Fibroblast of mammary gland (primary cell): ENCODE measurements around the gene OR7D4.
"Not testable (repeated sequence)": the region's sequence is repeated elsewhere in the genome, so short reads cannot be mapped to it uniquely, and the experiment has no call there.

Experiments
- DNase-seq: peaks from one replicate; pipeline ENCODE4 v3.0.0-alpha.2; 2010; ENCODE audit warnings: low read depth
- H3K4me3 ChIP-seq: 2 replicates; pipeline ENCODE4 v1.5.1; 2011; ENCODE audit warnings: low read depth, mild to moderate bottlenecking, low read length, moderate library complexity; ENCODE audit not compliant: control insufficient read depth
- CTCF ChIP-seq: conservative IDR thresholded peaks from 2 replicates; pipeline ENCODE4 v1.5.1; 2011; ENCODE audit warnings: low read depth, low read length, inconsistent platforms; ENCODE audit not compliant: control insufficient read depth, insufficient read depth

The OR7D4 gene

GRCh38 chr19:9219489-9219888, at the start of gene OR7D4:
OR7D4 (minus strand) TSS chr19:9219589; CDS start chr19:9214837, 4,752 bp downstream.
- H3K4me3 ChIP-seq: no peak within 1 kb of the TSS
- TF ChIP-seq CTCF: no peak
- no peak for DNase-seq

GRCh38 chr19:9251236-9251635, 31.8 kb upstream of the OR7D4 start:
- no peak for TF ChIP-seq CTCF
- H3K4me3 ChIP-seq: no peak overlapping the region
- no peak for DNase-seq

- H3K4me3 ChIP-seq: no peak within 1 kb of the TSS
- TF ChIP-seq CTCF: no peak
- DNase-seq: no peak
Observed at GRCh38 chr19:9250630-9251029, 31.2 kb upstream of the OR7D4 start, which contains the start of gene OR7E24. OR7E24 (plus strand) TSS chr19:9250930; CDS start chr19:9251044, 114 bp downstream.

GRCh38 chr19:9205501-9206113, 13.8 kb downstream of the OR7D4 start:
- TF ChIP-seq CTCF: peak; percentile 82
- H3K4me3 ChIP-seq: peak overlapping the region; percentile 15
- peak; percentile 62 for DNase-seq

- DNase-seq, H3K4me3 ChIP-seq: not testable (repeated sequence)
Observed at GRCh38 chr19:9198044-9198443, 21.3 kb downstream of the OR7D4 start.

GRCh38 chr19:9189535-9189934, 29.9 kb downstream of the OR7D4 start:
- no peak overlapping the region for H3K4me3 ChIP-seq
- no peak for TF ChIP-seq CTCF
- DNase-seq: no peak

GRCh38 chr19:9187191-9187590, 32.2 kb downstream of the OR7D4 start:
- TF ChIP-seq CTCF: no peak
- no peak for DNase-seq
- H3K4me3 ChIP-seq: no peak overlapping the region
